ENCODE results near the gene PFDN1. TPM values are rescaled to one million over a fixed set of nuclear protein-coding genes. Genes with fewer than 3 reads are reported as not detected.

PFDN1 gene
- total RNA-seq, 6 experiments from 2014 or later, result 9.8 to 30.8 (median 14.7) TPM

GRCh38 chr5:140245341-140245740, 57.6 kb downstream of the PFDN1 start:
- H3K27me3 ChIP-seq, result no peaks in the 10 kb centered on the region
- no peak overlapping the region for H3K27ac ChIP-seq
- intact Hi-C loops (cut with DNase I), result loop anchor here in 1 of 2 donors (5.0 kb wide), 1 partner anchor 107 kb away; no protein-coding TSS in a partner anchor
- H3K4me1 ChIP-seq, result peaks cover 0 to 16% (median 6%) of the 10 kb centered on the region in 4 donors
- 70% methylated on average over 3 of the region's 5 CpGs for WGBS (ENCODE audit: insufficient coverage, low coverage, low lambda C conversion rate, missing lambda C conversion rate)
- DNase-seq (no peak), ATAC-seq (peak in 1 of 4 donors; percentile 5)
- H3K4me3 ChIP-seq, result no peak overlapping the region
- peaks cover 0 to 8% (median 3%) of the 10 kb centered on the region in 4 donors for H3K36me3 ChIP-seq
- TF ChIP-seq CTCF (IDR thresholded peaks at IDR 0.05) (no peak), POLR2A (IDR thresholded peaks at IDR 0.05) (no peak)
- H3K9me3 ChIP-seq, result no peaks in the 10 kb centered on the region

- H3K27ac ChIP-seq, result no peak overlapping the region
- peaks cover 0 to 20% (median 6%) of the 10 kb centered on the region in 4 donors for H3K4me1 ChIP-seq
- DNase-seq (peak; percentile 89 to 90 (median 89)), ATAC-seq (peak; percentile 78 to 83 (median 80))
- peaks cover 0 to 8% (median 3%) of the 10 kb centered on the region in 4 donors for H3K36me3 ChIP-seq
- no peak overlapping the region for H3K4me3 ChIP-seq
- no peaks in the 10 kb centered on the region for H3K9me3 ChIP-seq
- 11% methylated on average over 13 of the region's 14 CpGs for WGBS (ENCODE audit: insufficient coverage, low coverage, low lambda C conversion rate, missing lambda C conversion rate)
- H3K27me3 ChIP-seq, result no peaks in the 10 kb centered on the region
- TF ChIP-seq CTCF (IDR thresholded peaks at IDR 0.05) (peak; percentile 82 to 91 (median 89)), POLR2A (IDR thresholded peaks at IDR 0.05) (no peak)
- intact Hi-C loops (cut with DNase I), result loop anchor here (5.0 kb wide), 3 partner anchors 98 to 113 kb away; no protein-coding TSS in a partner anchor
These were observed 58.3 kb downstream of the PFDN1 start for GRCh38 chr5:140244525-140245025.

GRCh38 chr5:140243706-140244250, 59.1 kb downstream of the PFDN1 start:
- Histone ChIP-seq H3K4me3 (no peak overlapping the region), H3K4me1 (peaks cover 0 to 20% (median 6%) of the 10 kb centered on the region in 4 donors), H3K9me3 (no peaks in the 10 kb centered on the region), H3K36me3 (peaks cover 0 to 8% (median 3%) of the 10 kb centered on the region in 4 donors), H3K27ac (no peak overlapping the region), H3K27me3 (no peaks in the 10 kb centered on the region)
- TF ChIP-seq POLR2A (IDR thresholded peaks at IDR 0.05) (no peak), CTCF (IDR thresholded peaks at IDR 0.05) (no peak)
- intact Hi-C loops (cut with DNase I), result loop anchor here (5.0 kb wide), 2 partner anchors 99 to 114 kb away; no protein-coding TSS in a partner anchor
- DNase-seq (no peak), ATAC-seq (no peak)
- WGBS (ENCODE audit: insufficient coverage, low coverage, low lambda C conversion rate, missing lambda C conversion rate), result 62% methylated on average over 3 of the region's 4 CpGs

- Histone ChIP-seq H3K27ac (no peak overlapping the region), H3K9me3 (no peaks in the 10 kb centered on the region), H3K4me3 (no peak overlapping the region), H3K4me1 (peaks cover 0 to 20% (median 6%) of the 10 kb centered on the region in 4 donors), H3K36me3 (peaks cover 0 to 8% (median 3%) of the 10 kb centered on the region in 4 donors), H3K27me3 (no peaks in the 10 kb centered on the region)
- ATAC-seq (no peak), DNase-seq (peak in 1 of 3 donors; percentile 71)
- intact Hi-C loops (cut with DNase I), result loop anchor here (5.0 kb wide), 2 partner anchors 99 to 114 kb away; no protein-coding TSS in a partner anchor
- TF ChIP-seq CTCF (IDR thresholded peaks at IDR 0.05), result no peak
- TF ChIP-seq POLR2A (IDR thresholded peaks at IDR 0.05), result no peak
- 67% methylated on average over 2 of the region's 4 CpGs for WGBS (ENCODE audit: insufficient coverage, low coverage, low lambda C conversion rate, missing lambda C conversion rate)
These were observed 59.9 kb downstream of the PFDN1 start for GRCh38 chr5:140242890-140243585.
